CD14-positive monocyte (primary cell): ENCODE data around the gene ZCCHC9. TPM values are rescaled to one million over a fixed set of nuclear protein-coding genes. Genes with fewer than 3 reads are reported as not detected.

Experiments used
- DNase-seq, 3 donors: peaks; one replicate each; pipeline ENCODE4 v3.0.0-alpha.2; 2011 to 2022
- H2AFZ ChIP-seq: 2 replicates; pipeline ENCODE4 v1.6.0; 2012; ENCODE audit warnings: mild to moderate bottlenecking, low read depth, low read length, inconsistent platforms; ENCODE audit not compliant: insufficient read depth, poor library complexity, severe bottlenecking
- H3K27ac ChIP-seq, 2 donors: 1 replicate in 1 of 2; 2 replicates in 1 of 2; pipeline ENCODE4 v1.5.1; 2012 to 2013; ENCODE audit warnings: low read length in 2 of 2, control low read depth in 1 of 2, inconsistent platforms in 1 of 2, low read depth in 1 of 2, mild to moderate bottlenecking in 1 of 2
- H3K27me3 ChIP-seq, 2 donors: one replicate each; pipeline versions ENCODE4 v1.6.0 to v1.6.1; 2011 to 2013; ENCODE audit warnings: low read length in 2 of 2; ENCODE audit not compliant: control insufficient read depth in 2 of 2, insufficient read depth in 2 of 2
- H3K36me3 ChIP-seq, 2 donors: replicated peaks in 1 of 2; 1 replicate in 1 of 2; 2 replicates in 1 of 2; pipeline versions ENCODE4 v1.5.1 to v1.6.1; 2012 to 2013; ENCODE audit warnings: low read length in 2 of 2, control low read depth in 1 of 2, inconsistent platforms in 1 of 2, mild to moderate bottlenecking in 1 of 2; ENCODE audit not compliant: insufficient read depth in 2 of 2, control insufficient read depth in 1 of 2
- H3K4me1 ChIP-seq, 2 donors: 1 replicate in 1 of 2; 2 replicates in 1 of 2; pipeline versions ENCODE4 v1.5.1 to v1.6.1; 2012 to 2013; ENCODE audit warnings: low read length in 2 of 2, control low read depth in 1 of 2, inconsistent platforms in 1 of 2, mild to moderate bottlenecking in 1 of 2, moderate library complexity in 1 of 2; ENCODE audit not compliant: insufficient read depth in 2 of 2, control insufficient read depth in 1 of 2
- H3K4me2 ChIP-seq: replicated peaks from 2 replicates; pipeline ENCODE3; 2012; ENCODE audit warnings: low read length, moderate library complexity, mild to moderate bottlenecking; ENCODE audit not compliant: poor library complexity, severe bottlenecking; ENCODE audit errors: extremely low read depth
- H3K4me3 ChIP-seq, 3 experiments: fragments of 200-600 bp in 1 of 3; sonication (generic) in 1 of 3; replicated peaks in 1 of 3; 1 replicate in 2 of 3; 2 replicates in 1 of 3; pipeline ENCODE4 v1.5.1; 2011 to 2013; ENCODE audit warnings: low read length in 3 of 3, mild to moderate bottlenecking in 3 of 3, control low read depth in 2 of 3, low read depth in 2 of 3, inconsistent platforms in 1 of 3, moderate library complexity in 1 of 3
- H3K79me2 ChIP-seq: 2 replicates; pipeline ENCODE4 v1.6.0; 2012; ENCODE audit warnings: mild to moderate bottlenecking, control low read depth, inconsistent platforms, low read length, moderate library complexity; ENCODE audit not compliant: insufficient read depth
- H3K9ac ChIP-seq: 2 replicates; pipeline ENCODE4 v1.6.0; 2017; ENCODE audit warnings: low read length, mild to moderate bottlenecking; ENCODE audit not compliant: insufficient read depth, poor library complexity, severe bottlenecking
- H3K9me3 ChIP-seq, 2 donors: replicated peaks in 1 of 2; 1 replicate in 1 of 2; 2 replicates in 1 of 2; pipeline versions ENCODE4 v1.5.1 to v1.6.1; 2012 to 2013; ENCODE audit warnings: low read length in 2 of 2, control low read depth in 1 of 2; ENCODE audit not compliant: control insufficient read depth in 1 of 2, insufficient read depth in 1 of 2
- H4K20me1 ChIP-seq: 2 replicates; pipeline ENCODE4 v1.6.0; 2012; ENCODE audit warnings: mild to moderate bottlenecking, low read length, control low read depth, moderate library complexity; ENCODE audit not compliant: insufficient read depth
- H3K27ac Mint-ChIP-seq, 7 donors: one replicate each; pipeline ENCODE4 v1.8.0; 2020; ENCODE audit warnings: mild to moderate bottlenecking in 7 of 7, mixed read lengths in 7 of 7, moderate library complexity in 6 of 7, inconsistent platforms in 2 of 7
- H3K27me3 Mint-ChIP-seq, 3 donors: one replicate each; pipeline ENCODE4 v1.8.0; 2021 to 2022; ENCODE audit warnings: low read depth in 3 of 3, mild to moderate bottlenecking in 3 of 3, mixed read lengths in 3 of 3, moderate library complexity in 3 of 3, inconsistent platforms in 1 of 3
- H3K36me3 Mint-ChIP-seq, 2 donors: one replicate each; pipeline ENCODE4 v1.8.0; 2020; ENCODE audit warnings: mixed read lengths in 2 of 2, inconsistent platforms in 1 of 2, mild to moderate bottlenecking in 1 of 2
- H3K4me1 Mint-ChIP-seq: one replicate; pipeline ENCODE4 v1.8.0; 2020; ENCODE audit warnings: mild to moderate bottlenecking, mixed read lengths
- H3K4me3 Mint-ChIP-seq, 2 donors: one replicate each; pipeline ENCODE4 v1.8.0; 2020; ENCODE audit warnings: mild to moderate bottlenecking in 2 of 2, mixed read lengths in 2 of 2, moderate library complexity in 1 of 2
- H3K9me3 Mint-ChIP-seq, 7 donors: one replicate each; pipeline ENCODE4 v1.8.0; 2020 to 2022; ENCODE audit warnings: mixed read lengths in 7 of 7, mild to moderate bottlenecking in 6 of 7, moderate library complexity in 6 of 7, inconsistent platforms in 2 of 7
- CTCF ChIP-seq: fragments of 200-600 bp; IDR thresholded peaks from one replicate; pipeline ENCODE4 v1.8.0; 2022; ENCODE audit warnings: antibody characterized with exemption, mild to moderate bottlenecking
- WGBS: methylation state at CpG from one replicate; pipeline ENCODE4 v1.1.5; 2013; ENCODE audit warnings: missing lambda C conversion rate; ENCODE audit not compliant: insufficient coverage; 5-methylcytosine and 5-hydroxymethylcytosine counted together
- intact Hi-C, 2 donors: fragments of 100-400 bp; cut with micrococcal nuclease; formaldehyde crosslinking; loops; one replicate each; pipeline versions ENCODE4 v1.15.0 to v1.15.1; 2023
- polyA plus RNA-seq, 3 donors: library from polyadenylated mRNA; depleted of rRNA in 1 of 3; unstranded in 2 of 3; stranded (reverse) in 1 of 3; fragments of 300-500 nt in 2 of 3; fragments of >200 nt in 1 of 3; fragmentation: Illumina TruSeq in 2 of 3; gene quantifications; 1 replicate in 2 of 3; 2 replicates in 1 of 3; pipeline ENCODE4 v1.2.3, GENCODE V29; 2012 to 2021

Gene ZCCHC9
- polyA plus RNA-seq, 3 donors = 10.6 to 15.9 (median 14.6) TPM

- Histone ChIP-seq H3K36me3 (no peaks in the 10 kb centered on the region), H3K4me3 (no peak overlapping the region), H4K20me1 (no peaks in the 10 kb centered on the region), H3K27ac (no peak overlapping the region), H3K4me1 (no peaks in the 10 kb centered on the region), H2AFZ (no peak overlapping the region), H3K9ac (no peak overlapping the region), H3K79me2 (no peaks in the 10 kb centered on the region), H3K4me2 (no peak overlapping the region), H3K9me3 (no peaks in the 10 kb centered on the region), H3K27me3 (no peaks in the 10 kb centered on the region)
- H3K4me1 Mint-ChIP-seq = no peaks in the 10 kb centered on the region
- no peaks in the 10 kb centered on the region for H3K36me3 Mint-ChIP-seq
- intact Hi-C loops = no loop called here
- H3K9me3 Mint-ChIP-seq = peaks cover 0 to 3% (median 0%) of the 10 kb centered on the region in 7 donors
- H3K27ac Mint-ChIP-seq = no peak overlapping the region
- TF ChIP-seq CTCF = no peak
- 94% methylated on average over 11 of the region's 13 CpGs for WGBS
- no peak overlapping the region for H3K4me3 Mint-ChIP-seq
- no peak for DNase-seq
- H3K27me3 Mint-ChIP-seq = peaks cover 0 to 2% (median 2%) of the 10 kb centered on the region in 3 donors
Observed at GRCh38 chr5:81344736-81345135, 43.3 kb downstream of the ZCCHC9 start.

GRCh38 chr5:81345411-81346003, 44.1 kb downstream of the ZCCHC9 start:
- Histone ChIP-seq H3K4me2 (no peak overlapping the region), H3K9me3 (no peaks in the 10 kb centered on the region), H2AFZ (no peak overlapping the region), H4K20me1 (no peaks in the 10 kb centered on the region), H3K27ac (no peak overlapping the region), H3K79me2 (no peaks in the 10 kb centered on the region), H3K27me3 (no peaks in the 10 kb centered on the region), H3K4me3 (no peak overlapping the region), H3K9ac (no peak overlapping the region), H3K4me1 (no peaks in the 10 kb centered on the region), H3K36me3 (no peaks in the 10 kb centered on the region)
- no peak for TF ChIP-seq CTCF
- H3K27me3 Mint-ChIP-seq = peaks cover 0 to 2% (median 2%) of the 10 kb centered on the region in 3 donors
- H3K27ac Mint-ChIP-seq = no peak overlapping the region
- H3K4me3 Mint-ChIP-seq = no peak overlapping the region
- WGBS = no CpG with 5 or more reads among the region's 5 CpGs
- no peaks in the 10 kb centered on the region for H3K4me1 Mint-ChIP-seq
- no peaks in the 10 kb centered on the region for H3K36me3 Mint-ChIP-seq
- DNase-seq = no peak
- peaks cover 0 to 3% (median 0%) of the 10 kb centered on the region in 7 donors for H3K9me3 Mint-ChIP-seq
- intact Hi-C loops = no loop called here
